VCaP (cell line): ENCODE measurements around the gene MND1.

Experiments used
- H3K27ac ChIP-seq: fragments of 450-650 bp; 2 replicates; pipeline ENCODE4 v1.5.1; 2017
- TF ChIP-seq, protein P1 (sequence below): fragments of 450-650 bp; conservative IDR thresholded peaks from 2 replicates; pipeline ENCODE4 v1.5.1; 2017; ENCODE audit warnings: mild to moderate bottlenecking, moderate library complexity

MND1 gene, protein sequence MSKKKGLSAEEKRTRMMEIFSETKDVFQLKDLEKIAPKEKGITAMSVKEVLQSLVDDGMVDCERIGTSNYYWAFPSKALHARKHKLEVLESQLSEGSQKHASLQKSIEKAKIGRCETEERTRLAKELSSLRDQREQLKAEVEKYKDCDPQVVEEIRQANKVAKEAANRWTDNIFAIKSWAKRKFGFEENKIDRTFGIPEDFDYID

DNA sequence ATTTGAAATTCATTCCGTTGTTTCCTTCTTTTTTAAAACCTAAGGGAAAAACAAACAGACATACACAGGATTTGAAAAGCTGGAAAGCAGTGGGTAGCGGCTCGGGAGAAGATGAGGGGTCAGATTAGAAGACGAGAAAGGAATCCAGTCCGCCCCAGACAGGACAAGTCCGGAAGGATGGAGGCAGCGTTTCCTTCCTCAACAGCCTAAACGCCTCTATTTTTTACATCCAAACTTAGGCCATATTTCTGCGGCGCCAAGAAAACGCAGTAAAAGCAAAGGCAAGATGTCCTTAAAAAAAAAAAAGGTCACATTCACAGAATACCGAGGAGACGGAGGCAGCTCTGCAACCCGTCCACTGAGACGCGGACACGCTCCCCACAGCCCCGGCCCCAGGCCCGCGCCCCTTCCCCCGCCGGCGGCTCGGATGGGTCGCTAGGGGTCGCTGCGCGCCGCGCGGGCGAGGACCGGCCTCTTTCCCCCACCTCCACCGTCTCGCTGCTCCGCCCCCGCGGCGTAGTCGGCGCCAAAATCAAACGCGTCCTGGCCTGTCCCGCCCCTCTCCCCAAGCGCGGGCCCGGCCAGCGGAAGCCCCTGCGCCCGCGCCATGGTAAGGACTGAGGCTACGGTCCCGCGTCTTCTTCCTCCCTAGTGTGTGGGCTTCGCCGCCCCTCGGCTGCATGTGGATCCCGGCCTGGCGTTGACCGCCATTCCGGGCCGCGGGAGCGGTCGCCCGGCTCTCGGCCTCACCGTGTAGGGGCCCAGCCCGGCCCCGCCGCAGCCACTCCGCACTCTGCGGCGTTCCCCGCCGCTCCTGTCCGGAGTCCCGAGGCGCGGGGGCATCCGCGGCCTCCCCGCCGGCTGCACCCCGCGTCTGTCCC is at the start of gene MND1:
Gene MND1 (plus strand): TSS at position 558 of the 881 bp plus-strand sequence. CDS start 50 bp downstream, at position 608.
- TF ChIP-seq, protein P1, sequence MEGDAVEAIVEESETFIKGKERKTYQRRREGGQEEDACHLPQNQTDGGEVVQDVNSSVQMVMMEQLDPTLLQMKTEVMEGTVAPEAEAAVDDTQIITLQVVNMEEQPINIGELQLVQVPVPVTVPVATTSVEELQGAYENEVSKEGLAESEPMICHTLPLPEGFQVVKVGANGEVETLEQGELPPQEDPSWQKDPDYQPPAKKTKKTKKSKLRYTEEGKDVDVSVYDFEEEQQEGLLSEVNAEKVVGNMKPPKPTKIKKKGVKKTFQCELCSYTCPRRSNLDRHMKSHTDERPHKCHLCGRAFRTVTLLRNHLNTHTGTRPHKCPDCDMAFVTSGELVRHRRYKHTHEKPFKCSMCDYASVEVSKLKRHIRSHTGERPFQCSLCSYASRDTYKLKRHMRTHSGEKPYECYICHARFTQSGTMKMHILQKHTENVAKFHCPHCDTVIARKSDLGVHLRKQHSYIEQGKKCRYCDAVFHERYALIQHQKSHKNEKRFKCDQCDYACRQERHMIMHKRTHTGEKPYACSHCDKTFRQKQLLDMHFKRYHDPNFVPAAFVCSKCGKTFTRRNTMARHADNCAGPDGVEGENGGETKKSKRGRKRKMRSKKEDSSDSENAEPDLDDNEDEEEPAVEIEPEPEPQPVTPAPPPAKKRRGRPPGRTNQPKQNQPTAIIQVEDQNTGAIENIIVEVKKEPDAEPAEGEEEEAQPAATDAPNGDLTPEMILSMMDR = peak; percentile 97

DNA sequence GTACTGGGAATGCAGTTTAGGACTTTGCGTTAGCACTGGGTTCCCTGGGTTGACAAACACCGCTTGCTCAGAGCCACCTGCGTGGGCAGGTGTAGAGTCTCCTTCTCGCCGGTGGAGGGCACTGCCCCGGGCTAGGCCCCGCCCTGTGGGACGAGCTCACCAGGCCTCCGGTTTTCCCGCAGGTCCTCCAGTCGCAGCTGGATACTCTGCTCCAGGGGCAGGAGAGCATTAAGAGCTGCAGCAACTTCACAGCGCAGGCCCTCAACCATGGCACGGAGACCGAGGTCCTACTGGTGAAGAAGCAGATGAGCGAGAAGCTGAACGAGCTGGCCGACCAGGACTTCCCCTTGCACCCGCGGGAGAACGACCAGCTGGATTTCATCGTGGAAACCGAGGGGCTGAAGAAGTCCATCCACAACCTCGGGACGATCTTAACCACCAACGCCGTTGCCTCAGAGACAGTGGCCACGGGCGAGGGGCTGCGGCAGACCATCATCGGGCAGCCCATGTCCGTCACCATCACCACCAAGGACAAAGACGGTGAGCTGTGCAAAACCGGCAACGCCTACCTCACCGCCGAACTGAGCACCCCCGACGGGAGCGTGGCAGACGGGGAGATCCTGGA is 49.2 kb upstream of the MND1 start:
- 0 out of 2 replicates have a peak overlapping the region, but pooled peaks have one; percentile 5 for H3K27ac ChIP-seq

More for the DNA sequence above, at the start of gene MND1:
- peak within 1 kb of the TSS; percentile 66 for H3K27ac ChIP-seq

DNA sequence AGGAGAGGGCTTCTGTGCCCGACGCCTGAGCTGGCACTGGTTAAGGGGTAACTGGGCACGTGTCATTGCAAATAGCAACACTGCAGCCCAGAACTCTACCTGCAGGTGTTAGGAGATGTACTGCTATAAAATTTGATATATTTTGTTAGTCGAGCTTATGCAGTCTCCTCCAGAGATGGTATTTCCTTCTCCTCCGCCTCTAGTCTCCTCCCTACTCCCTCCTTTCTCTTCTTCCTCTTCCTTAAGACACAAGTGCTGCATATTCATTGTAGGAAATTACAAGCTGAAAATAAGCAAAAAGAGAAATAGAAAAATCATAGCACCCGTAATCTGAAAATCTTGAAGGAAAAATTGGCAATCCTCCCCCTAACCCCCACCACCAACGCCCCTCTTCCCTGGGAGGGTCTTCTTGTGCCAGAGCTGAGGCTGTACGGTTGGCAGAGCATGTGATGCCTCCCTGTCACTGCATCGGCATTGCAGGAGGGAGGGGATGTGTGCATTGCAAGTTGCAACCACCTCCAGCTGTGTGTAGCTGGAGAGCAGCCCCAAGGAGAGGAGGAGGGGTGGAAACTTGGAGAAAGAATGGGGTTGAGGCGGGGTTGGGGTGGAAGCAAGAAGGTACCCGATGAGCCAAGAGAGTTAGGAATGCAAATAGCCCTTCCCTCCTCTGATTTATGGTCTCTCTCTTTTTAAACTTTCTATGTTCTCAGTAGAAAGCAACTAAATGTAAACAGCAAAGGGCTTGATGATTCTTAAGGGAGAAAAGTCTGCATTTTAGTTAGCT is 48.3 kb upstream of the MND1 start:
- H3K27ac ChIP-seq = no peak overlapping the region
- TF ChIP-seq, protein P1 = no peak

More for the DNA sequence above, 49.2 kb upstream of the MND1 start:
- TF ChIP-seq, protein P1 = no peak

DNA sequence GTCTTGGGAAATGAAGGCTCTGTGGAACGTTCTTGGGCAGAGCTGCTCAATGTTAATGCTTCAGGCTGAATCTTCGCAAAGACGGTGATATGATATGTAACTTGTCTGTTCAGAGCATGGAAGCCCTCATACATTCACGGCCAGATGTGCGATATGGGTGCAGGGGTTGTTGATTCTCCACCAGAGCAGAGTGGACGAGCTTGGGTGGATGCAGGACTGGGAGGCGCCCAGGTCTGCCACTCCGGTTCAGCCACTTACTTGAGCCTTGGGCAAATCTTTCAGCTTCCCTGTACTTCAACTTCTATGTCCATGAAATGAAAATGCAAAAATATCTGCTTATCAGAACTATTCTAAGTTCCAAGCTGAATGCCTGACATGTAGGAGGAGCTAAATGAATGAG is 47.4 kb upstream of the MND1 start:
- H3K27ac ChIP-seq = no peak overlapping the region
- TF ChIP-seq, protein P1 = no peak

DNA sequence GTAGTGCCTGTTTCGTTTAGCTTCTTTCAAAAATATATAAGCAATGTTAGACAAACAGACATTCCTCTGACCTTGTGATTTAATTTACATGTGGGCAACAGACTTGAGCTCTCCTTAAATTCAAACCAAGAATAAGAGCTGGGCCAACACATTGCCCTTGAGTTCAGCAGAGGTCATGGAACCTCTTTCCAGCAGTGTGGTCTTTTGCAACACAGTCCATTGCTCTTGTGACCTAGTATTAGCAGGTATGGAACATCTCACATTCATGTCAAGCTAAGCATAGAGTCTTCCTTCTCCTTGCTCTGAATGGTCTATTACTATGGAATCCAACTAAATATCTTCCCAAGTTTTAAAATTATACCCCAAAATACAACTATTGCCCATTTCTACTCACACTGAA is 33.7 kb upstream of the MND1 start:
- TF ChIP-seq, protein P1 = no peak
- no peak overlapping the region for H3K27ac ChIP-seq

DNA sequence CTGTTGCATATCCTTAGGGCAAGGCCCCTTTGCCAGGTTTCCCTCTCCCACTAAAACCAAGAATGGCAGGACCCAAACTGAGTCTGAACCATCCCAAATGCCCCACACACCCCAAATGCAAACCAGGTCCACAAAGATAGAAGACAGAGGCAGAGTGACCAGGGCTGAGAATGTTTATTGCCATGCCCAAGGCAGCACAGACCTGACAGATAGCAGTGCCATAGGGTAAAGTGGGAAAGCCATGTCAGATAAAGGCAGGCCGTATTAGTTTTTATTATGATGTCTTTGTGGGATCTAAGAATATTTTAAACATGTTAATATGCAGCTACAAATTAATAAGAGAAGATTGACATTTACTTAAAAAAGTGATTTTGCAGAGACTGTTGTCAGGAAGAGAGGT is 29.6 kb upstream of the MND1 start:
- TF ChIP-seq, protein P1 = no peak
- no peak overlapping the region for H3K27ac ChIP-seq
